NCI-H226 (cell line): ENCODE data around the gene TRMT10B.
"Not testable (repeated sequence)": the region's sequence is repeated elsewhere in the genome, so short reads cannot be mapped to it uniquely, and the experiment has no call there.

Experiments
- DNase-seq: peaks from one replicate; pipeline ENCODE4 v3.0.0-alpha.2; 2015

TRMT10B gene

DNA sequence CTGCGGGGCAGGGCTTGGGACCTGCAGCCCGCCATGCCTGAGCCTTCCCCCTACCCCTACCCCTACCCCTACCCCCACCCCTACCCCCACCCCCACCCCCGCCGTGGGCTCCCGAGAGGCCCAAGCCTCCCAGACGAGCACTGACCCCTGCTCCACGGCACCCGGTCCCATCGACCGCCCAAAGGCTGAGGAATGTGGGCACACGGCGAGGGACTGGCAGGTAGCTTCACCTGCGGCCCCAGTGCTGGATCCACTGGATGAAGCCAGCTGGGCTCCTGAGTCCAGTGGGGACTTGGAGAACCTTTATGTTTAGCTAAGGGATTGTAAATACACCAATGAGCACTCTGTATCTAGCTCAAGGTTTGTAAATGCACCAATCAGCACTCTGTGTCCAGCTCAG is 1.5 kb upstream of the TRMT10B start:
- not testable (repeated sequence) for DNase-seq

DNA sequence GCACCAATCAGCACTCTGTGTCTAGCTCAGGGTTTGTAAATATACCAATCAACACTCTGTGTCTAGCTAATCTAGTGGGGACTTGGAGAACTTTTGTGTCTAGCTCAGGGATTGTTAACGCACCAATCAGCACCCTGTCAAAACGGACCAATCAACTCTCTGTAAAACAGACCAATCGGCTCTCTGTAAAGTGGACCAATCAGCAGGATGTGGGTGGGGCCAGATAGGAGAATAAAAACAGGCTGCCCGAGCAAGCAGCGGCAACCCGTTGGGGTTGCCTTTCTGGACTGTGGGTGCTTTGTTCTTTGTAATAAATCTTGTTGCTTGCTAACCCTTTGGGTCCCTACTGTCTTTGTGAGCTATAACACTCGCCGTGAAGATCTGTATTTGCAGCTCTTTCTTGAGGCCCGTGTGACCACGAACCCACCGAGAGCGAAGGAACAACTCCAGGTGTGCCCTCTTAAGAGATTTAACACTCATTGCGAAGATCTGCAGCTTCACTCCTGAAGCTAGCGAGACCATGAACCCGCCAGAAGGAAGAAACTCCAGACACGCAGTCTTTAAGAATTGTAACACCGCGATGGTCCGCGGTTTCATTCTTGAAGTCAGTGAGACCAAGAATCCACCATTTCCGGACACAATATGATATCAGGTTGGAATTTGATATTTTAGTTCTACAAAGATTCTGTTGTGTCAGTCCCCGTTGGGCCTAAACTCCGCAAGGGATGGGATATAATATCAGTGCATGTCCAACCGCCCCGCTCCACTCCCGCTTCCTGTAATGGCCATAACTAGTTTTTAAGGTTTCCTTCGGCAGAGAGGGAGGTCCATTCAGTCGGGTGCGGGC is 740 bp upstream of the TRMT10B start:
- no peak for DNase-seq

DNA sequence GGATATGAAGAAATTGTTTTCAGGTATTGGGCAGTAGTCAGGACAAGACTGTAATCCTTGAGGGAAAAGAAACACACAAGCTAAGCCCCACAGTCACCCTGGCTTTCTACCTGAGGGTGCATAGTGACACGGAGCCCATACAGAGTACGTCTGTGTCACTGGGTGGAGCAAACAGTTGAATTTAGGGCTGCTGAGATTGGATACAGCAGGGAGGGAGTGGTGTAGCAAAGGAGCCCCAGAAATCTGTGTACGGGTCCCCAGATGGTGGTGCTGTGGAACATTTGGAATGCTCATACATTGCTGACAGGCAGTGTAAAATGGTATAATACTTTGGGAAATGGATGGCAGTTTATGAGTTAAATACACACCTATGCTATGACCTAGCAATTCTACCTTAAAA is 5.1 kb downstream of the TRMT10B start:
- no peak for DNase-seq

DNA sequence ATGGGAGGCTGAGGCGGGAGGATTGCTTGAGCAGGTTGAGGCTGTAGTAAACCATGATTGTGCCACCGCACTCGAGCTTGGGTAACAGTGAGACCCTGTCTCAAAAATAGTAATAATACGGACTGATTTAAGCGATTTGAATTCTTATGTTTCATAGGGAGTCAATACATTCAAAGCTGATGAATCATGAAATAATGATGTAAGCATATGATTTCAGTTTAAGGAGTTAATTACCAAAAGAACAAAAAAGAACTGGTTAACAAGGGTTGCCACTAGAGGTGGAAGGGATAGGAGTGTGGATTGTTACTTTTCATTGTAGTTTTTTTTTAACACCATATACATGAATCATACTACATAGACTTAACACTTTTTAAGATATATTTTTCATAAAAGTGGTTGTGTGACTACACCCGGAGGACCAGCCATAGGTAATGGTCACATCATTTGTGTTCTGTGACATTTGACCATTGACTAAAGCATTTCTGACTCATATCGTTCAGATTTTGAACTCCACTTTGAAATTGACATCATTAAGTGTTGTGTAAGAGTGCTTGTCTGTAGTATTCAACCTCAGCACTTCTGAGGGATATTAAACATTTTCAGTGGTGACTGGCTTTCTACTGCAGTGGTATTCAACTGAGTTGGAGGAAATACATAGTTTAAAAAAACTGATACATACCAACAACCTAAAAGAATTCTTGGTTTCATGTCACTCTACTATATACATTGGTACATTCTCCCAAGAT is 7.0 kb downstream of the TRMT10B start:
- DNase-seq: no peak

DNA sequence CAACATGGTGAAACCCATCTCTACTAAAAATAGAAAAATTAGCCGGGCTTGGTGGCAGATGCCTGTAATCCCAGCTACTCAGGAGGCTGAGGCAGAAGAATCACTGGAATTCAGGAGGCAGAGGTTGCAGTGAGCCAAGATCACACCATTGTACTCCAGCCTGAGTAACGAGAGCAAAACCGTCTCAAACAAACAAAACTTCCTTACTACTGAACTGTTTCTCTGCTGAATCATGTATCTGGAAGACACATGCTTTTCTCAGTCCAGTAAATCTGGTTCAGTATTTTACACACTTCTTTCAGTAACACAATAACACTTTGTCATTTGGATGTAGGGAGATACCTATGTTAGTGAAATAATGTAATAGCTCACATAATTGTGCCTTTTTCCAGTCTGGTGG is 7.9 kb downstream of the TRMT10B start:
- DNase-seq: no peak

DNA sequence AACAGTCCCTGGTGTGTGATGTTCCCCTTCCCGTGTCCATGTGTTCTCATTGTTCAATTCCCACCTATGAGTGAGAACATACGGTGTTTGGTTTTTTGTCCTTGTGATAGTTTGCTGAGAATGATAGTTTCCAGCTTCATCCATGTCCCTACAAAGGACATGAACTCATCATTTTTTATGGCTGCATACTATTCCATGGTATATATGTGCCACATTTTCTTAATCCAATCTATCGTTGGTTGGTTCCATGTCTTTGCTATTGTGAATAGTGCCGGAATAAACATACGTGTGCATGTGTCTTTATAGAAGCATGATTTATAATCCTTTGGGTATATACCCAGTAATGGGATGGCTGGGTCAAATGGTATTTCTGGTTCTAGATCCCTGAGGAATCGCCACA is 11.7 kb downstream of the TRMT10B start:
- DNase-seq: not testable (repeated sequence)

DNA sequence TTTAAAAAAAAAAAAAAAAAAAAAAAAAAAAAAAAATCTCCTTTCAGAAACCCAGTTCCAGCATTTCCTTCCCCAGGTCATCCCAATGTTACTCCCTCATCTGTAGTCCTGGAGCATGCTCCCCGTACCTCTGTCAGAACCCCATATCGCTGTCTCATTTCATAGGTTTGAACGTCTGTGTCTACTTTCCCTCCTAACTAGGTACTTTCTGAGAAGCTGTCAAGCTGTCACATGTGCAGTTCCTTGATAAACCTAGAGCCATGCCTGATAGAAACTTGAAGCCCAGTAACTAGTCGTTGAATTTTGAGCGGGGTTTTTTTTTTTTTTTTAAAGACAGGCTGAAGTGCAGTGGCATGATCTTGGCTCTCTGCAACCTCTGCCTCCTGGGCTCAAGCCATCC is 15.7 kb downstream of the TRMT10B start:
- no peak for DNase-seq

DNA sequence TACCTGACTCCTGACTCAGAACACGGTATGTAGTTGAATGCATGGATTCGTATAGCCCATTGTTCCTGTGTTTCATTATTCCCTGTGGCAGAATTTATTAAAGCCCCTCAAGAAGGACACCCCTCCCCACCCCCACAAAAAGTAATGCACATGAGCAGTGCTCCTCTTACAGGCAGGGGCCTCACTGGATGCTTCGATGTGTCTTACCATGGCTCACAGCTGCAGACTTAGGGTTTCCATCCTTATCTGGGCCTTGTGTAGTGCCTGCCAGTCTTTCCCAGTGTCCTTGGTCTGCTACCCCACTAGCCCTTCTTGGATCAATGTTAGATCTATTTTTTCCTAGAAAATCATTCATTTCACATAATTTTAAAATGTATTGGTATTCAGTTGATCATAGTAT is 16.4 kb downstream of the TRMT10B start:
- no peak for DNase-seq

DNA sequence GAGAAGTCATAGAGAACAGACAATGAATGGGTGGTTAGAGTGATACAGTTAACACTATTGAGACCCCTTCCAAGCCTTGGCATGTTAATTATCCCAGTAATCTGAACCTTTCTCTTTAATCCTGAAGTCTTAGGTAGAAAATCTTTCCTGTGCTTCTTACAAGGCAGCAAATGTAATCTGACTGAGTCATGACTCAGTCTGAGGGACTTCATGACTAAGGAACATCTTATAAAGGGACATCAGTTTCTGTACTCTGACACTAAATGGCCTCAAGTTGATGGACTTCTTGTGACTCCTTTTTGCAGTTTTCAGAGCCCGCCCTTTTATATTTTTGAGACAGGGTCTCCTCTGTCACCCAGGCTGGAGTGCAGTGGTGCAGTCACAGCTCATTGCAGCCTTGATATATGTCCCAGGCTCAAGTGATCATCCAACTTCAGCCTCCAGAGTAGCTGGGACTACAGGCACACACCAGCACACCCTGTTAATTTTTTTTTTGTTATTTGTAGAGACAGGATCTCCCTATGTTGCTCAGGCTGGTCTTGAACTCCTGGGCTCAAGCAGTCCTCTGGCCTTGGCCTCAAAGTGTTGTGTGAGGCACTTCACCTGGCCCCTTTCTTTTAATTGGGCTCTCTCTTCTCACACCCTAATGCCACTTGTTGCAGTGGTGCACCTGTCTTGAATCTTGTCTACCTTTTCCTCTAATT is 21.8 kb downstream of the TRMT10B start:
- no peak for DNase-seq

DNA sequence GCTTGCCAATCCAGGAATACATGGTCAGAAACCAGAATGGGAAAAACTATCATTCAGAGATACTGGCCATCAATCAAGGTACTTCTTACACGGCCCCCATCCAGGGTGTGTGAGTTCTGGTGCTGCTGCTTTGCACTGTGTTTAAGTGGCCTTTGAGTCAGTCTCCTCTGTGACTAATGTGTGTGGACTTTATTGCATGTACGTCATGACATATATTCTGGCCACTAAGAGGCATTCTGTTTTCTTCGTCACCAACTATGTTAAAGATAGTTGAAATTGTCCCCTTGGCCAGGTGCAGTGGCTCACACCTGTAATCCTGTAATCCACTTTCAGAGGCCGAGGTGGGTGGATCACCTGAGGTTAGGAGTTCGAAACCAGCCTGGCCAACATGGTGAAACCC is 22.7 kb downstream of the TRMT10B start:
- no peak for DNase-seq

DNA sequence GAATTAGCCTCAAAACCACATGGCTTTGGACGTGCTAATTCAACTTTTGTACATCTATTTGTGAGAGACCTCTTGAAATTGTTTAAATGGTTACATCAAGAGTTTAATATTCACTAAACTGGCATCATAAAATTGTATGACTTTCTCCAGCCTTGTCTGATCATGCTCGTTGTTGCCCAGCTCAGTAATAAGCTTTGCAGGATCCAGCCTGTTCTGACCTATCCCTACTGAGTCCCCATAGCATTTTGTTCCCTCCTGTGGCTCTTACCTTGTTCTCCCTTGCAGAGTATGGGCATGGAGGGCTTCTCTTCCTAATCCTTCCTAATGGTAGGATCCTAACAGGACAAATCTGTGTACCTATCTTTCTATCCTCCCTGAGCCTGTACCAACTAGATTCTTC is 24.9 kb downstream of the TRMT10B start:
- no peak for DNase-seq

DNA sequence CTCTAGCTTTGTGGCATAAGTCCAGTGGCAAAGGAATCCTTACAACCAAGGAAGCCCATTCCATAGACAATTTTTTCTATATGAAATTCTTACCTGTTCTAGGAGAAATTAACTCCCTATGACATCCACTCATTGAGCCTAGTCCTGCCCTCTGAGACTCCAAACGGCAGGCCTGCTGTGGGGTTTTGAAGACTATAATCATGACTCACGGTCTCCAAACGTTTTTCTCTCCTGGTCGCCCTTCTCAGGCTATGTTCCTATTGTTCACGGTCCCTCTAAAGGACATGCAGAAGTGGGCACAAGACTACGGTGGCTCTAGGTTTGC is 30.6 kb downstream of the TRMT10B start:
- no peak for DNase-seq

DNA sequence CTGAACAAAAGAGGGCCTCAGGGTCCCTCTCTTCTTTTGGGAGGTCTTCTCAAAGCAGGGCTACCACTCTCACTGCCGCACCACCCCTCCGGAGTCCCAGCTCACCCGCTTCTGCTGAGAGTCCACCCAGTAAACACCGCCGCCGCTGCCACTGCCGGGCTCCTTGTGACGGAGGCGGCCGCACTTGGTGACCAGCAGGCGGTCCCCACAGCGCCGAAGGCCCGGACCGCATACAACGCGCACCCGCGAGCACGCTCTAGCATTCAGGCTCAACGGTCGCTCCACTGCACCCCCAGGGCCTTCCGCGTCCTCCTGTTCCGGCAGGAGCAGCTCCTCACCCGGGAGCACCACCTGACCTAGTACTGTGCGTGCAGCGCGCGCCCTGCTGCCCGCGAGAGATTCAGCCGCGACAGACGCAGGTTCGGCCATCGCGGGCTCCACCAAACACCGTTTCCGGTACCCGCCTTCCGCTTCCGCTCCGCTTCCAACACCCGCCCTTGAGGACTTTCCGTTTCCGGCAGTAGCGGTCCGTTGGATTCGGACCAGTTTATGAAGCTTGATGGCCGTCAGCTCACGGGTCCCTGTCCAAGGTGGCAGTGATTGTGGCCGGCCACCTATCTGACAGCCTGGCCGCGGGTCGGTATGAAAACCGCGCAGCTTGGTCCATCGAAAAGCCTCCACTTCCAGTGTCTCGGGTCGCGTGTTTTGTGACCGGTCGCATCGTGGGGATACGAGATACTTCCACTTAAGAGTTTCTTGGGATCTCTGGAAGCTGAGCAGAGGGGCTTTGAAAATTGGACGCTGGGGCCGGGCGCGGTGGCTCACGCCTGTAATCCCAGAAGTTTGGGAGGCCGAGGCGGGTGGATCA is 31.2 kb downstream of the TRMT10B start, which contains the start of gene EXOSC3:
Gene EXOSC3 (minus strand): TSS at position 449 of the 868 bp plus-strand sequence. CDS start 20 bp downstream, at position 429.
- peak; percentile 70 for DNase-seq

DNA sequence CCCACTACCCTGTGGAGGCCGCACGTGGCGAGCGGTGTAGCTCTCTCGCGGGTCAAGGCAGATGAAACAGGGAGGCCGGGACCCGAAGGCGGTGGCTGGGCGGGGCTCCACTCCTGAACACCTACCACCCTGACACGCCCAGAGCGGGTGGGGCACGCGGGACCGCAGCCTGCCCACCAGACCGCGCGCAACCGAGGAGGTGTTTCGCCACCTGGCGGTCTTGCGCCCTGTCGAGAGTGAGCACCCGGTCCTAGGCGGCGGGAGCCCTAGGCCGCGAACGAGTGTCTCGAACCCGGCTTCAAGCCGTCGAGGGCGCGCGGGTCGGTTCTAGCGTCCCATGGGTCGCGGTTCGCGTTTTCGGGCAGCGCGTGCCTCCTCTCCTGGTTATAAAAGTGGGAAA is 33.5 kb downstream of the TRMT10B start:
- no peak for DNase-seq

DNA sequence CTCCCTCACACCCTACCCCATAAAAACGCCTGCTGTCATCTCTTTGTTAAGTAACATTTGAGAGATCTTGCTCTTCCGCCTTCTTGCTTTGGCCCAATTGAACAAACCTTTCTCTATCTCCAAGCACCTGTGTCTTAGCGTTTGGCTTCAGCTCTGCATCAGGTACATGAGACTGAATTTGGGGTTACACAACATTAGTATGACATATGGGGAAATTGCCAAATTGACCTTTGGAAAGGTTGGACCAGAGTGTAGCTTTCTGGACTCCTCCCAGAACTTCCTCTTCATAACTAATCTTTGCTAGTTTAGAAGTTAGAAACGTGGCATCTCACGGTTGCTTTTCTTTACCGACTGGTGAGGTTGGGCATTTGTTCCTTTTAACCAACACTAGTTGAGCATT is 34.7 kb downstream of the TRMT10B start:
- DNase-seq: no peak

DNA sequence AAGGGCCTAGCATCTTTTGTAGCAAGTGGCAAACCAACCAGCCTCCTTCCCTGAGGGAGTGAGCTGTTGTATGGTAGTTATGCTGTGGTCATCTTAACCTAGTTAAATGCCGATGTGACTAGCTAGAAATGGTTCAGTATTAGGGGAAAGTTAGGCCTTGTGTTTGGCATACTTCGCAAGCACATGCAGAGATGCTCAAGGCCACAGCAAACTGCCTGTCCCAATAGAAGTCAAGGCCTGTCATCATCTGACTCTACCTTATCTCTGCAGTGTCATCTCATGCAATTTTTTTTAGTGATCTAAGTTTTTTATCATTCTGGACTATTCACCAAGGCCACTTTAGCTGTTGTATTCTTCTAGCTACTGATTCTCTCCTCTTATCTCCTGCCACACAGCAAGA is 36.5 kb downstream of the TRMT10B start:
- DNase-seq: no peak

DNA sequence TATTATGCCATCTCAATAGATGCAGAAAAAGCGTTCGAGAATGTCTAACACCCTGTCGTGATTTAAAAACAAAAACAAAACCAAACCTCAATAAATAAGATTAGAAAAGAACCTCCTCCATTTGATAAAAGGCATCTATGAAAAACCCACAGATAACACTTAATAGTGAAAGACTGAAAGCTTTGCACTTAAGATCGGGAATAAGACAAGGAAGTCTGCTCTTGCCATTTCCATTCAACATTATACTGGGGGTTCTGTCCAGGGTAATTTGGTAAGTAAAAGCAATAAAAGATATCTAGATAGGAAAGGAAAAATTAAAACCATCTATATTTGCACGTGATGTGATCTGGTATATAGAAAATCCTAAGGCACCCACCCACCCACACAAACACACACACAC is 38.5 kb downstream of the TRMT10B start:
- no peak for DNase-seq

DNA sequence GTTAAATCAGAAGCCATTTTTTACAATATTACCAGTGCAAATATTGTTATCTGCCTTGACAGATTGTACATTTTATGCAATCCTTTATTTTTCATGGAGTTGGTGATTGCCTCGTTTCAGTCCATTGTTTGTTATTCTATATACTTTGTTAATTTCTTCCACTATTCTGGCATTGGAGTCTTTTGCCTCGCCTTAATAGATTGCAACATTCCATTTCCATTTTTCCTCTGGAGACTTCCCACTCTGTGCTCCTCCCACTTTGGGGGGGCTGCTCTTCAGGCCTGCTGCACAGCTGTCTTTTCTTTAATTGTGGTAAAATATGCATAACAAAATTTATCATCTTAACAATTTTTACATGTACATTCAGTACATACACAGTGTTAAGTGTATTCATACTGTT is 42.6 kb downstream of the TRMT10B start:
- DNase-seq: no peak

DNA sequence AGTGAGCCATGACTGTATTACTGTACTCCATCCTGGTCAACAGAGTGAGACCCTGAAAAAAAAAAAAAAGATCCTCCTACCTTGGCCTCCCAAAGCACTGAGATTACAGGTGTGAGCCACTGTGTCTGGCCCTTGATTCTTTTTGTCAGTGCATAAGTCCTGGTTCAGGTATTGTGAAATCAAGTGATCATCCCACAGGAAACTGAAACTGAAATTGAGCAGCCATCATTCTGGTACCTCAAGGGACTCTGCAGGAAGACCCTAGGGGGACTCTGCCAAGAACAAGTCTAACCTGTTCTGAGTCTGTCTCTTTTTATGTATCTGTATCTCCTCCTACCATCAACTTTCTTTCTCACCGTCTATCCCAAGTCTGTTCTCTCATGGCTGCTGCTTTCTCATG is 45.1 kb downstream of the TRMT10B start:
- DNase-seq: no peak

DNA sequence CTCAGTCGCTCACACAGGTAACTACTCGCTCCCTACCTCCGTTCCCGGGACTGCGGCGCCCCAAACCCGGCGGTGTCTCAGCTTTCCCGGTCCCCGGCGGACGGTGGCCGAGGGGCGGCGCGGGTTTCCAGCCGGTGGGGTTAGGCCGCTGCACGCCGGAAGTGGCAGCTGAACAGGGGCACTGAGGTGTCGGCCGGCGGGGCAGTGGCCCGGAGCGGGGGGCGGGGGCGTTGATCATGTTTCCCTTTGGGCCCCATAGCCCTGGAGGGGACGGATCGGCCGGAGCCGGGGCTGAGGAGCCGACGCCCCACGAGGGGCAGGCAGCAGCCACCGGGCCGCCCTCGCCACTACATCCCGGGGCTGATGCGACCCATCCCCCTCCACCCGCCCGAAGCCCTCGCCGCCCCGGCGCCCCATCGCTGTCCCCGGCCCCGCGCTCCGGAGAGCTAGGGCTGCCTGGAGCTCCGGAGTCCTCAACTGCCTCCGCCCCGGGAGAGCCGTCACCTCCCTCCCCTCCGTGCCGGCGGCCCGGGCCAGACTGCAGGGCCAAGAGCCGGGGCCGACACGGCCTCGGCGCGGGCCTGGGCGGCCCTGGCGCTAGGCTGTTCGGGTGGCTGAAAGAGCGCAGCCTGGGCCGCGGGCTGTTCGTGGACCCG is 47.2 kb downstream of the TRMT10B start, which contains the start of gene DCAF10:
Gene DCAF10 (plus strand): TSS at position 167 of the 656 bp plus-strand sequence. CDS start 70 bp downstream, at position 237.
- peak; percentile 46 for DNase-seq

DNA sequence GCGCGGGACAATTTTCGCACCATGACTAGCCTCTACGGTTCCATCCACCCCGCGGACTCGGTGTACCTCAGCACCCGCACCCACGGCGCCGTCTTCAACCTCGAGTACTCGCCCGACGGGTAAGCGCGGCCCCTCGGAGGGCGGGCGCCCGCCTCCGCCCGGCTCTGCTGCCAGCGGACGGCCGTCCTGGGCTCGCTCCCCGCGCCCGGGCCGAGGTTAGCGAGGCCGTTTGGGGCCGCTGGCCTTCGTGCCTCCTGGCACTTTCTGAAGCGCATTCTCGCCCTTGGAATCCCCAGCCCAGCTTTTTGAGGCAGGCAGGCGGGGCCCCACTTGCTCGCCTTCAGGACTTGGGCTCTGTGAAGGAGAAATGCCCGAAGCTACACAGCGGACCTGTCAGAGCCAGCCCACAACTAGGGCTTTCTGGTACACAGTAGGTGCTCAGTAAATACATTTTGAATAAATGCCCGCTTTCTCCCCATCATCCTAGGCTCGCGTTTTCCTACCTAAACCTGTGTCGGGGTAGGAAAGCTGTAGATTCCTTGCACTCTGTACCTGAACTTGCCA is 47.8 kb downstream of the TRMT10B start:
- DNase-seq: peak; percentile 1
